ENCODE measurements around the gene JCHAIN. TPM values are rescaled to one million over a fixed set of nuclear protein-coding genes. Genes with fewer than 3 reads are reported as not detected.
A peak's percentile ranks its signal among the peaks of the same experiment; 100 is the strongest.

JCHAIN gene
- total and polyA plus RNA-seq, 2 of the 13 experiments (the other 11 are each of a cell fraction or from before 2014, with no cell fraction given) = not detected

DNA sequence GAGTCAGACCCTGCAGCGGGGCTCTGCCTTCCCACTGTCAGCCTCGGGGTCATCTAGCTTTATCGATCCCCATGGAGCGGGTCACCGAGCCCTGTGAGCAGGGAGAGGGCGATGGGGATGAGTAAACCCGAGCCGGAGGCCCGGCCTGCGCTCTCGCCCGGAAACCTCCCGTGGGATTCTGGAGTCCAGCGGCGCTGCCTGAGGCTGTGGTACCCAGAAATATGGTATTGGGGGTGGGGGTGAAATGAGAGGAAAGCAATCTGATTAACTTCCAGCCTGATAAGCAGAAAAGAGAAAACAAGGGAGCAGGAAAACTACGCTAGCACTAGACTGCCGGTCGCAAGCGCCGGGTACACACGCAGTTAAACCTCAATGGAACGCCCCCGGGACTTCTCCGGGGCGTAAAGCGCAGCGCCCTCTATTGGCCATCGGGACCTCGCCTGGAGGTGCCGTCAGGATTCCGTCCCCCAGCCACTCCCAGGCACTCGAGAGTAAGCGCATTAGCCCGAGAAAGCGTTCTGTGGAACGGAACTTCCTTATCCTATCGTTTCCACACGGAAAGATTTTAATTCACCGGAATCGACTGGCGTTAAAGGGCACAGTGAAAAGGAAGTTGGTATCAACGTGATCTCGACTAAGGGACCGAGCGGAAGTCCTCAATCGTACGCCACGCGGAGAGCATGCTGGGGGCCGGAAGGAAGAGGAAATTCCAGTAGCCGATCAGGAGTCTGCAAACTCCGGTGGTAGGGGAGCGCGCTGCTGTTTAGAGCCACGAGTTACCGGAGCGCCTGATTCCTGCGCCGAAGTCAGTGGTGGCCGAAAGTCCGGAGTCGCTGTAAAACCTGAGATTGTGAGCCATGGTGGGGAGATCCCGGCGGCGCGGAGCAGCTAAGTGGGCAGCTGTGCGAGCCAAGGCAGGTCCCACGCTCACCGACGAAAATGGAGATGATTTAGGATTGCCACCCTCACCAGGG lies 21.8 kb upstream of the JCHAIN start, which contains the start of gene UTP3 (continued):
- TF ChIP-seq ZNF280D (CRISPR knock-in tag; IDR thresholded peaks at IDR 0.05) (peak; percentile 83; the same call in 1 of the 2 replicates), ZNF326 (CRISPR knock-in tag; IDR thresholded peaks at IDR 0.05; ENCODE audit: borderline replicate concordance) (no peak), ZNF3 (CRISPR knock-in tag; IDR thresholded peaks at IDR 0.05) (no peak; the same call in 1 of the 2 replicates), ZNF451 (CRISPR knock-in tag; IDR thresholded peaks at IDR 0.05) (peak; percentile 51; the same call in 1 of the 2 replicates), FOXO1 (CRISPR knock-in tag; IDR thresholded peaks at IDR 0.05) (peak; percentile 2; the same call in 1 of the 2 replicates), TAF1 (CRISPR knock-in tag; IDR thresholded peaks at IDR 0.05) (peak; percentile 79), KAT7 (CRISPR knock-in tag; IDR thresholded peaks at IDR 0.05; ENCODE audit: borderline replicate concordance) (no peak; the same call in 1 of the 2 replicates), ZNF746 (CRISPR knock-in tag; IDR thresholded peaks at IDR 0.05) (no peak; the same call in 1 of the 2 replicates), SOX13 (IDR thresholded peaks at IDR 0.05) (no peak), SOX13 (CRISPR knock-in tag; conservative IDR thresholded peaks at IDR 0.05 in 1 of 2, IDR thresholded peaks at IDR 0.05 in 1 of 2) (peak in 1 of 2 experiments; percentile 63; a peak in 2 of 4 replicates), ZNF432 (CRISPR knock-in tag; IDR thresholded peaks at IDR 0.05; ENCODE audit: borderline replicate concordance) (no peak), ATF7-NPFF (CRISPR knock-in tag; IDR thresholded peaks at IDR 0.05; ENCODE audit: low read depth) (no peak)
- TF ChIP-seq, protein P1, sequence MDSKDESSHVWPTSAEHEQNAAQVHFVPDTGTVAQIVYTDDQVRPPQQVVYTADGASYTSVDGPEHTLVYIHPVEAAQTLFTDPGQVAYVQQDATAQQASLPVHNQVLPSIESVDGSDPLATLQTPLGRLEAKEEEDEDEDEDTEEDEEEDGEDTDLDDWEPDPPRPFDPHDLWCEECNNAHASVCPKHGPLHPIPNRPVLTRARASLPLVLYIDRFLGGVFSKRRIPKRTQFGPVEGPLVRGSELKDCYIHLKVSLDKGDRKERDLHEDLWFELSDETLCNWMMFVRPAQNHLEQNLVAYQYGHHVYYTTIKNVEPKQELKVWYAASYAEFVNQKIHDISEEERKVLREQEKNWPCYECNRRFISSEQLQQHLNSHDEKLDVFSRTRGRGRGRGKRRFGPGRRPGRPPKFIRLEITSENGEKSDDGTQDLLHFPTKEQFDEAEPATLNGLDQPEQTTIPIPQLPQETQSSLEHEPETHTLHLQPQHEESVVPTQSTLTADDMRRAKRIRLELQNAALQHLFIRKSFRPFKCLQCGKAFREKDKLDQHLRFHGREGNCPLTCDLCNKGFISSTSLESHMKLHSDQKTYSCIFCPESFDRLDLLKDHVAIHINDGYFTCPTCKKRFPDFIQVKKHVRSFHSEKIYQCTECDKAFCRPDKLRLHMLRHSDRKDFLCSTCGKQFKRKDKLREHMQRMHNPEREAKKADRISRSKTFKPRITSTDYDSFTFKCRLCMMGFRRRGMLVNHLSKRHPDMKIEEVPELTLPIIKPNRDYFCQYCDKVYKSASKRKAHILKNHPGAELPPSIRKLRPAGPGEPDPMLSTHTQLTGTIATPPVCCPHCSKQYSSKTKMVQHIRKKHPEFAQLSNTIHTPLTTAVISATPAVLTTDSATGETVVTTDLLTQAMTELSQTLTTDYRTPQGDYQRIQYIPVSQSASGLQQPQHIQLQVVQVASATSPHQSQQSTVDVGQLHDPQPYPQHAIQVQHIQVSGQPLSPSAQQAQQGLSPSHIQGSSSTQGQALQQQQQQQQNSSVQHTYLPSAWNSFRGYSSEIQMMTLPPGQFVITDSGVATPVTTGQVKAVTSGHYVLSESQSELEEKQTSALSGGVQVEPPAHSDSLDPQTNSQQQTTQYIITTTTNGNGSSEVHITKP (CRISPR knock-in tag; IDR thresholded peaks at IDR 0.05; ENCODE audit: low read depth) = peak; percentile 77; the same call in 1 of the 2 replicates
- TF ChIP-seq, protein P2, sequence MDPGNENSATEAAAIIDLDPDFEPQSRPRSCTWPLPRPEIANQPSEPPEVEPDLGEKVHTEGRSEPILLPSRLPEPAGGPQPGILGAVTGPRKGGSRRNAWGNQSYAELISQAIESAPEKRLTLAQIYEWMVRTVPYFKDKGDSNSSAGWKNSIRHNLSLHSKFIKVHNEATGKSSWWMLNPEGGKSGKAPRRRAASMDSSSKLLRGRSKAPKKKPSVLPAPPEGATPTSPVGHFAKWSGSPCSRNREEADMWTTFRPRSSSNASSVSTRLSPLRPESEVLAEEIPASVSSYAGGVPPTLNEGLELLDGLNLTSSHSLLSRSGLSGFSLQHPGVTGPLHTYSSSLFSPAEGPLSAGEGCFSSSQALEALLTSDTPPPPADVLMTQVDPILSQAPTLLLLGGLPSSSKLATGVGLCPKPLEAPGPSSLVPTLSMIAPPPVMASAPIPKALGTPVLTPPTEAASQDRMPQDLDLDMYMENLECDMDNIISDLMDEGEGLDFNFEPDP (CRISPR knock-in tag; conservative IDR thresholded peaks at IDR 0.05) = 0 out of 2 replicates have a peak, but pooled peaks have one; percentile 68
- TF ChIP-seq, protein P3, sequence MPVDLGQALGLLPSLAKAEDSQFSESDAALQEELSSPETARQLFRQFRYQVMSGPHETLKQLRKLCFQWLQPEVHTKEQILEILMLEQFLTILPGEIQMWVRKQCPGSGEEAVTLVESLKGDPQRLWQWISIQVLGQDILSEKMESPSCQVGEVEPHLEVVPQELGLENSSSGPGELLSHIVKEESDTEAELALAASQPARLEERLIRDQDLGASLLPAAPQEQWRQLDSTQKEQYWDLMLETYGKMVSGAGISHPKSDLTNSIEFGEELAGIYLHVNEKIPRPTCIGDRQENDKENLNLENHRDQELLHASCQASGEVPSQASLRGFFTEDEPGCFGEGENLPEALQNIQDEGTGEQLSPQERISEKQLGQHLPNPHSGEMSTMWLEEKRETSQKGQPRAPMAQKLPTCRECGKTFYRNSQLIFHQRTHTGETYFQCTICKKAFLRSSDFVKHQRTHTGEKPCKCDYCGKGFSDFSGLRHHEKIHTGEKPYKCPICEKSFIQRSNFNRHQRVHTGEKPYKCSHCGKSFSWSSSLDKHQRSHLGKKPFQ (CRISPR knock-in tag; IDR thresholded peaks at IDR 0.05; ENCODE audit: insufficient replicate concordance) = peak; percentile 85
- TF ChIP-seq, protein P4, sequence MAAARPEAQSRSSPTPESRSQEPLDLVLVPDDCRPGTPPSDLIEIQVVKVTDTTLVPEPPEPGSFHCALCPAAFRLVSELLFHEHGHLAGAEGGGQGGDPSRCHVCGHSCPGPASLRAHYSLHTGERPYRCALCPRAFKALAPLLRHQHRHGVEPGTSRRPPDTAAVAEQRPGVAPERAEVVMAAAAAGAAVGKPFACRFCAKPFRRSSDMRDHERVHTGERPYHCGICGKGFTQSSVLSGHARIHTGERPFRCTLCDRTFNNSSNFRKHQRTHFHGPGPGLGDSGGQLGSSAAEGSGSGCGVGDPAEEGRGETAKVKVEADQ (CRISPR knock-in tag; IDR thresholded peaks at IDR 0.05; ENCODE audit: borderline replicate concordance) = peak; percentile 82; the same call in 1 of the 2 replicates
